IMR-90 (cell line): ENCODE results near the gene RNU6-1. TPM values are rescaled to one million over a fixed set of nuclear protein-coding genes. Genes with fewer than 3 reads are reported as not detected.

Source experiments
- ATAC-seq: fragments of 200-7000 bp; cut with Tn5 transposase; 2 replicates; pipeline ENCODE4 v1.9.1; 2020; ENCODE audit warnings: low read depth, mild to moderate bottlenecking, moderate library complexity
- BruUV-seq: library from RNA; stranded (reverse); fragments of 400-500 nt; replicated peaks from 2 replicates; lab custom pipeline; 2021; lab: Mats Ljungman, UMichigan
- CTCF ChIA-PET: fragments of 300-600 bp; formaldehyde crosslinking; extraction: SDS; loops from one replicate; lab custom pipeline; 2021; ENCODE audit warnings: antibody characterized with exemption; lab: Yijun Ruan, JAX
- POLR2A ChIA-PET: fragments of 300-600 bp; sonication (Branson Sonifier 250); formaldehyde crosslinking; loops from one replicate; lab custom pipeline; 2022; ENCODE audit warnings: antibody characterized with exemption; ENCODE audit not compliant: unreplicated experiment; lab: Charles Lee
- DNase-seq: peaks from one replicate; pipeline ENCODE4 v3.0.0; 2013
- H2AFZ ChIP-seq: replicated peaks from 2 replicates; pipeline ENCODE3; 2013; ENCODE audit warnings: low read length, mild to moderate bottlenecking; ENCODE audit not compliant: poor library complexity
- H2AK5ac ChIP-seq: 2 replicates; pipeline ENCODE4 v1.6.1; 2013; ENCODE audit warnings: low read depth, low read length, inconsistent platforms
- H2AK9ac ChIP-seq: replicated peaks from 2 replicates; pipeline ENCODE3; 2013; ENCODE audit warnings: mild to moderate bottlenecking, low read depth, low read length, moderate library complexity; ENCODE audit not compliant: poor library complexity
- H2BK120ac ChIP-seq: 2 replicates; pipeline ENCODE4 v1.6.1; 2013; ENCODE audit warnings: low read depth, low read length, inconsistent platforms
- H2BK15ac ChIP-seq: 3 replicates; pipeline ENCODE4 v1.6.1; 2013; ENCODE audit warnings: low read depth, low read length, inconsistent platforms
- H2BK20ac ChIP-seq: 2 replicates; pipeline ENCODE4 v1.6.1; 2013; ENCODE audit warnings: low read depth, mild to moderate bottlenecking, inconsistent platforms, low read length, moderate library complexity
- H2BK5ac ChIP-seq: 2 replicates; pipeline ENCODE4 v1.6.1; 2013; ENCODE audit warnings: mild to moderate bottlenecking, low read depth, low read length, inconsistent platforms; ENCODE audit not compliant: poor library complexity, severe bottlenecking
- H3K14ac ChIP-seq: replicated peaks from 2 replicates; pipeline ENCODE4 v1.6.1; 2013; ENCODE audit warnings: low read depth, low read length, inconsistent platforms
- H3K18ac ChIP-seq: 2 replicates; pipeline ENCODE4 v1.6.1; 2013; ENCODE audit warnings: low read depth, low read length, control low read depth
- H3K23ac ChIP-seq: 2 replicates; pipeline ENCODE4 v1.6.1; 2013; ENCODE audit warnings: low read depth, low read length, inconsistent platforms
- H3K27ac ChIP-seq: 2 replicates; pipeline ENCODE4 v1.5.1; 2013; ENCODE audit warnings: mild to moderate bottlenecking, control low read depth, low read length; ENCODE audit not compliant: insufficient read depth
- H3K27me3 ChIP-seq: 2 replicates; pipeline ENCODE4 v1.6.1; 2013; ENCODE audit warnings: low read length; ENCODE audit not compliant: control insufficient read depth, insufficient read depth
- H3K36me3 ChIP-seq: 2 replicates; pipeline ENCODE4 v1.6.1; 2013; ENCODE audit warnings: low read length, mixed read lengths; ENCODE audit not compliant: control insufficient read depth, insufficient read depth
- H3K4ac ChIP-seq: 2 replicates; pipeline ENCODE4 v1.6.1; 2013; ENCODE audit warnings: low read depth, low read length, inconsistent platforms
- H3K4me1 ChIP-seq: 2 replicates; pipeline ENCODE4 v1.6.1; 2013; ENCODE audit warnings: low read length, mixed read lengths; ENCODE audit not compliant: control insufficient read depth, insufficient read depth
- H3K4me2 ChIP-seq: 2 replicates; pipeline ENCODE4 v1.6.1; 2013; ENCODE audit warnings: low read depth, mild to moderate bottlenecking, control low read depth, low read length, moderate library complexity
- H3K4me3 ChIP-seq: 2 replicates; pipeline ENCODE4 v1.5.1; 2013; ENCODE audit warnings: low read depth, mild to moderate bottlenecking, control low read depth, low read length, moderate library complexity; ENCODE audit not compliant: insufficient read depth
- H3K56ac ChIP-seq: 2 replicates; pipeline ENCODE4 v1.6.1; 2013; ENCODE audit warnings: low read length, inconsistent platforms; ENCODE audit not compliant: insufficient read depth; ENCODE audit errors: extremely low read depth
- H3K79me1 ChIP-seq, 2 experiments: 2 replicates each; pipeline ENCODE4 v1.6.1; 2013; ENCODE audit warnings: low read length in 2 of 2, inconsistent platforms in 1 of 2, low read depth in 1 of 2
- H3K9ac ChIP-seq: 2 replicates; pipeline ENCODE4 v1.6.1; 2013; ENCODE audit warnings: low read depth, low read length, control low read depth
- H3K9me1 ChIP-seq: 2 replicates; pipeline ENCODE4 v1.6.1; 2013; ENCODE audit warnings: low read length, inconsistent platforms; ENCODE audit not compliant: insufficient read depth
- H3K9me3 ChIP-seq: 2 replicates; pipeline ENCODE4 v1.6.1; 2013; ENCODE audit warnings: low read length; ENCODE audit not compliant: control insufficient read depth, insufficient read depth
- H4K20me1 ChIP-seq: 2 replicates; pipeline ENCODE4 v1.6.1; 2013; ENCODE audit warnings: low read length, inconsistent platforms; ENCODE audit not compliant: insufficient read depth
- H4K5ac ChIP-seq: 2 replicates; pipeline ENCODE4 v1.6.1; 2013; ENCODE audit warnings: mild to moderate bottlenecking, low read depth, low read length, control low read depth
- H4K8ac ChIP-seq, 2 experiments: 2 replicates each; pipeline ENCODE4 v1.6.1; 2013; ENCODE audit warnings: low read depth in 2 of 2, low read length in 2 of 2, control low read depth in 1 of 2, inconsistent platforms in 1 of 2
- H4K91ac ChIP-seq: 2 replicates; pipeline ENCODE4 v1.6.1; 2013; ENCODE audit warnings: low read depth, low read length, inconsistent platforms; ENCODE audit not compliant: insufficient read depth
- CTCF ChIP-seq: conservative IDR thresholded peaks from 2 replicates; pipeline ENCODE4 v1.5.1; 2012; ENCODE audit warnings: mild to moderate bottlenecking, low read depth, low read length, improper control_type of control experiment
- ELK1 ChIP-seq: fragments of 150-350 bp; IDR thresholded peaks from 2 replicates; pipeline ENCODE4 v1.6.1; 2016; ENCODE audit warnings: low read depth, mild to moderate bottlenecking, low read length, moderate library complexity, borderline replicate concordance
- MXI1 ChIP-seq: IDR thresholded peaks from 2 replicates; pipeline ENCODE4 v1.6.1; 2012; ENCODE audit warnings: low read depth, mild to moderate bottlenecking, low read length, moderate library complexity, borderline replicate concordance
- NFE2L2 ChIP-seq: fragments of 150-350 bp; IDR thresholded peaks from 2 replicates; pipeline ENCODE4 v1.6.1; 2016; ENCODE audit warnings: low read depth, mild to moderate bottlenecking, low read length
- RAD21 ChIP-seq: IDR thresholded peaks from 2 replicates; pipeline ENCODE4 v1.6.1; 2012; ENCODE audit warnings: low read length, improper control_type of control experiment
- RFX5 ChIP-seq: IDR thresholded peaks from 2 replicates; pipeline ENCODE4 v1.8.0; 2012; ENCODE audit warnings: low read depth, mild to moderate bottlenecking, low read length, moderate library complexity
- USF2 ChIP-seq: fragments of 150-350 bp; IDR thresholded peaks from 2 replicates; pipeline ENCODE4 v1.6.1; 2017; ENCODE audit warnings: mild to moderate bottlenecking, antibody characterized with exemption, low read length, low read depth
- WGBS, 2 experiments: methylation state at CpG; one replicate each; pipeline versions ENCODE4 v1.1.5 to v1.1.7; 2013; ENCODE audit warnings: missing lambda C conversion rate in 2 of 2; ENCODE audit not compliant: insufficient read length in 1 of 2; ENCODE audit errors: extremely low coverage in 2 of 2; 5-methylcytosine and 5-hydroxymethylcytosine counted together
- dilution Hi-C: fragments of 300-500 bp; cut with HindIII; formaldehyde crosslinking; loops from one replicate; pipeline ENCODE4 v1.14.3; 2018; ENCODE audit warnings: low sequenced_read_pairs; ENCODE audit not compliant: unreplicated experiment
- in situ Hi-C: fragments of 300-500 bp; cut with MboI; formaldehyde crosslinking; loops from 3 replicates; pipeline ENCODE4 v1.14.3; 2019; ENCODE audit warnings: low sequenced_read_pairs, inconsistent platforms, mixed read lengths
- intact Hi-C: fragments of 100-400 bp; cut with micrococcal nuclease; formaldehyde crosslinking; loops from 2 replicates; pipeline ENCODE4 v1.10.0; 2022
- polyA plus RNA-seq, 3 experiments: library from polyadenylated mRNA; depleted of rRNA; stranded (reverse); fragments of >200 nt; gene quantifications; 2 replicates each; pipeline ENCODE4 v1.2.3, GENCODE V29; 2012; ENCODE audit warnings: low replicate concordance in 1 of 3
- total RNA-seq: library from RNA; depleted of rRNA; stranded (reverse); fragments of >200 nt; gene quantifications from 2 replicates; pipeline ENCODE4 v1.2.3, GENCODE V29; 2012

The RNU6-1 gene
- total and polyA plus RNA-seq, 2 of the 4 experiments (the other 2 are of a cell fraction) = not detected

GRCh38 chr15:67850336-67850735 is 10.5 kb upstream of the RNU6-1 start:
- H2BK5ac ChIP-seq = no peak overlapping the region
- no peaks in the 10 kb centered on the region for H3K9me1 ChIP-seq
- H3K36me3 ChIP-seq = no peaks in the 10 kb centered on the region
- no peak for ATAC-seq
- H3K9ac ChIP-seq = no peak overlapping the region
- no TSS peak for BruUV-seq
- no peak overlapping the region for H2AFZ ChIP-seq
- no peak overlapping the region for H2BK15ac ChIP-seq
- H2AK9ac ChIP-seq = no peak overlapping the region
- no peak overlapping the region for H3K4me3 ChIP-seq
- no peak overlapping the region for H4K8ac ChIP-seq
- H3K27me3 ChIP-seq = peaks cover 4% of the 10 kb centered on the region
- H4K20me1 ChIP-seq = no peaks in the 10 kb centered on the region
- no peak overlapping the region for H3K4me2 ChIP-seq
- intact Hi-C loops (no loop called here), in situ Hi-C loops (no loop called here), dilution Hi-C loops (no loop called here)
- H3K18ac ChIP-seq = no peak overlapping the region
- POLR2A ChIA-PET = interaction anchor here (0.7 kb wide), 1 partner anchor 249 kb away, joined by 7 read pairs; no protein-coding TSS in a partner anchor
- H3K79me1 ChIP-seq = no peaks in the 10 kb centered on the region
- H3K9me3 ChIP-seq = no peaks in the 10 kb centered on the region
- no peak overlapping the region for H4K5ac ChIP-seq
- H2BK20ac ChIP-seq = no peak overlapping the region
- CTCF ChIA-PET = no interaction called here
- no peak overlapping the region for H3K23ac ChIP-seq
- TF ChIP-seq MXI1 (no peak), USF2 (no peak), RFX5 (no peak), NFE2L2 (no peak), CTCF (no peak), RAD21 (no peak), ELK1 (no peak)
- no peak overlapping the region for H4K91ac ChIP-seq
- H2BK120ac ChIP-seq = no peak overlapping the region
- H2AK5ac ChIP-seq = no peak overlapping the region
- H3K27ac ChIP-seq = no peak overlapping the region
- H3K56ac ChIP-seq = no peak overlapping the region
- DNase-seq = no peak
- H3K14ac ChIP-seq = no peak overlapping the region
- no peaks in the 10 kb centered on the region for H3K4me1 ChIP-seq
- 23% methylated on average over 2 of the region's 7 CpGs; no CpG with 5 or more reads in 1 of the 2 experiments for WGBS, 2 experiments
- no peak overlapping the region for H3K4ac ChIP-seq
